VCaP (cell line): ENCODE results near the gene RASAL1.

Experiments
- H3K27ac ChIP-seq: fragments of 450-650 bp; 2 replicates; pipeline ENCODE4 v1.5.1; 2017
- TF ChIP-seq, protein P1 (sequence below): fragments of 450-650 bp; conservative IDR thresholded peaks from 2 replicates; pipeline ENCODE4 v1.5.1; 2017; ENCODE audit warnings: mild to moderate bottlenecking, moderate library complexity

RASAL1 gene

DNA sequence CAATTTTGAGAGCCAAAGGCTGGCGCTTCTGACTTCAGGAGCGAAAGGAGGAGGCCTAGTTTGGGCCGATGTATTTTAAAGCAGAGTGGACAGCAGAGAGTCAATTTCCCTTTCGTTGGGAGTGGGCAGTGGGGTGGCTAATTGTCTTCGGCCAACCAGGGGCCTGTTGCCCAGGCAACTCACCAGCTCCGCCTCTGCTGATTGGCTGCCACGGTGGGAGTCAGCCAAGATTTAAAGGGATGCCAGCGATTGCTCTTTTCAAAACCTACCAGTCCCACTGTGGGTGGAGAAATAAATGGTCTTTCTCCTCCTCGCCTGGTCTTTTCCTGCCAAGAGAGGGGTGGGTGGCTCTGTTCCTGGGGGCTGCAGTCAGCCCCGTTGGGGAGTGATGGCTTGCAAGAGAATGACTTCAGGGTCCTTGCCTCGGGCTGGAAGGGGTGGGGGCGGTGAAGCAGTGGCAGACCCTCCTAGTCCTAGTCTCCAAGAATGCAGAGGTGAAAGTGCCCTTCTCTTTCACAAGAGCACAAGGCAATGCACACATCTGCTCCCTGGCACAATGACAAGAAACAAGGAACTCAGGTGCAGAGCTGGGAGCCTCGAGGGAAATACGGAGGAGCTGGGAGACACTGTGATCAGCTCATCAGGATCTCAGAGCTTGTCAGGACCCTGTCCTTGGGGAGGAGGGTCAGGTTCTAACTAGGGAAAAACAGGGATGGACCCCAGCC, 37.7 kb downstream of the RASAL1 start:
- TF ChIP-seq, protein P1, sequence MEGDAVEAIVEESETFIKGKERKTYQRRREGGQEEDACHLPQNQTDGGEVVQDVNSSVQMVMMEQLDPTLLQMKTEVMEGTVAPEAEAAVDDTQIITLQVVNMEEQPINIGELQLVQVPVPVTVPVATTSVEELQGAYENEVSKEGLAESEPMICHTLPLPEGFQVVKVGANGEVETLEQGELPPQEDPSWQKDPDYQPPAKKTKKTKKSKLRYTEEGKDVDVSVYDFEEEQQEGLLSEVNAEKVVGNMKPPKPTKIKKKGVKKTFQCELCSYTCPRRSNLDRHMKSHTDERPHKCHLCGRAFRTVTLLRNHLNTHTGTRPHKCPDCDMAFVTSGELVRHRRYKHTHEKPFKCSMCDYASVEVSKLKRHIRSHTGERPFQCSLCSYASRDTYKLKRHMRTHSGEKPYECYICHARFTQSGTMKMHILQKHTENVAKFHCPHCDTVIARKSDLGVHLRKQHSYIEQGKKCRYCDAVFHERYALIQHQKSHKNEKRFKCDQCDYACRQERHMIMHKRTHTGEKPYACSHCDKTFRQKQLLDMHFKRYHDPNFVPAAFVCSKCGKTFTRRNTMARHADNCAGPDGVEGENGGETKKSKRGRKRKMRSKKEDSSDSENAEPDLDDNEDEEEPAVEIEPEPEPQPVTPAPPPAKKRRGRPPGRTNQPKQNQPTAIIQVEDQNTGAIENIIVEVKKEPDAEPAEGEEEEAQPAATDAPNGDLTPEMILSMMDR = no peak
- H3K27ac ChIP-seq = peak overlapping the region; percentile 83

DNA sequence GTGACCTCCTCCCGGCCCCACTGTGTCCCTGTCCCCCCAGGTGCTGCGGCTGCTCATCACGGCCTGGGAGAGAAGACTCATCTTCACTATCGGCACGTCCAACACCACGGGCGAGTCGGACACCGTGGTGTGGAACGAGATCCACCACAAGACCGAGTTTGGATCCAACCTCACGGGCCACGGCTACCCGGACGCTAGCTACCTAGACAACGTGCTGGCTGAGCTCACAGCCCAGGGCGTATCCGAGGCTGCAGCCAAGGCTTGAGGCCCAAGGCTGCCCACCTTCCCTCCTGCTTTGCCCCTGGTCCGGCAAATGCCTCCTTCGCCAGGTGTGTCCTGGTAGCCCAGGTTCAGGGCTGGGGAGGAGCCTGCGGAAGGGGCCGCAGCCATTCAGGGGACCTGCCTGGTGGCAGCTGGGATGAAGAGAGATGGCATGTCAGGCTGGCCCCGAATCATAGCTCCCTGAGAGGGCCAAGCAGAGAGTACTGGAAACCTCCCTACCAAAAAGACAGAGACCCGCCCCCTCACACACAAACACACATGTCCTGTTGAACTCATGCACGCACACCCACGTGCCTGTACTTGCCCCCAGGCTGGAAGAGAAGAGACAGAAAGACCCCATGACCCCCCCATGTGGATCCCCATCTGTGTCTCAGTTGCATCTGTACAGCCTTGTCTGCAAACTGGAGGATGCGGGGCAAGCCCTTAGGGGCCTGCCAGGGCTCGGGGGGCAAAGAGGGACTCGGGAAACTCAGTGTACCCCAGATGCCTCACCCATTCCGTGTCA, 38.7 kb downstream of the RASAL1 start:
- TF ChIP-seq, protein P1 = no peak
- no peak overlapping the region for H3K27ac ChIP-seq

DNA sequence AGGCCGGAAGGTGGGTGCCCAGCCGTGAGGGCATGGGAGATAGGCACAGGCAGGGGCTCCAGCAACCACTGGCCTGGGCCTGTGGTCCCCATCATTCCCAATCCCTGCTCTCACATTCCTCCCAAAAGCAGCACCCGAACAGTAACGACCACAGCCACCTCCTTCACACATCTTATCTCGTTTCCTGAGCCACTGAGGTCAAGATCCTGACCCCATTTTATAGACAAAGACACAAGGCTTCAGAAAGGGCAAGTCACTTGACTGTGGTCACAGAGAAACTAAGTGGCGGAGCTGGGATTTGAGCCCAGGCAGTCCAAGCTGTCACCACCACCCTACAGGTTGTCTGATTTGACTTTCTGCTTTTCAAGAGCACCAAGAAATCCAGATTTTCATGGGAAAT, 40.2 kb downstream of the RASAL1 start:
- TF ChIP-seq, protein P1 = no peak

DNA sequence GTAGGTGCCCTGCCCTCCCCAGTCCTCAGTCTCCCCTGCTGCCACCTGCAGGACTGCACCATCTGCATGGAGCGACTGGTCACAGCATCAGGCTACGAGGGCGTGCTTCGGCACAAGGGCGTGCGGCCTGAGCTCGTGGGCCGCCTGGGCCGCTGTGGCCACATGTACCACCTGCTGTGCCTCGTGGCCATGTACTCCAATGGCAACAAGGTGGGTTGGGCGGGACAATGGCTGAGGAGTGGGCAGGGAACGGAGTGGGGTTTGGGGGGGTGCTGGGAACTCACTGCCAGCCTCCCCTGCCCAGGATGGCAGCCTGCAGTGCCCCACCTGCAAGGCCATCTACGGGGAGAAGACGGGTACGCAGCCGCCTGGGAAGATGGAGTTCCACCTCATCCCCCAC, 40.8 kb downstream of the RASAL1 start:
- TF ChIP-seq, protein P1 = no peak
- no peak overlapping the region for H3K27ac ChIP-seq

More for the DNA sequence above, 40.2 kb downstream of the RASAL1 start:
- H3K27ac ChIP-seq = no peak overlapping the region

DNA sequence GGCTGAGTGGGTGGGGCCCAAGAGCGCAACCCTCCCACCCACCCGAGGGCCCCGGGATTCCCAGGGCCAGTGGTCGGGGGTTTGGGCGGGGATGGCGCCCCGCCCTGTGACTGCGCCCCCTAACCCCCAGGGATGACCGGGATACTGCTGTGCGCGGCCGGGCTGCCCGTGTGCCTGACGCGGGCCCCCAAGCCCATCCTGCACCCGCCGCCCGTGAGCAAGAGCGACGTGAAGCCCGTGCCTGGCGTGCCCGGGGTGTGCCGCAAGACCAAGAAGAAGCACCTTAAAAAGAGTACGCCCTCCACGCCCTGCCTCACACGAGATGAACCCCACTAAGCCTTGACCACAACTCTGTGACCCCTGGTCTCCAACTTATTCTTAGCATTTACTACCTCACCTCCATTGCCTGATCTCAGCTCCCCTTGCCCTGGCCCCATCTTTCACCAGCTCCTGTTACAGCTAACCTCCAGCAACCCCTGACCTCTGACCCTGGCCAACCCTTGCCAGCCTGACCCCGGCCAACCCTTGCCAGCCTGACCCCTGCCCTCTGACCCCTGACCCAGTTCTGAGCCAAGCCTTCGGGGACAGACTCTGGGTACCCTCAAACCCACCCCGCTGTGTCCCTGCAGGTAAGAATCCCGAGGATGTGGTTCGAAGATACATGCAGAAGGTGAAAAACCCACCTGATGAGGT, 42.0 kb downstream of the RASAL1 start:
- TF ChIP-seq, protein P1 = no peak
- no peak overlapping the region for H3K27ac ChIP-seq

DNA sequence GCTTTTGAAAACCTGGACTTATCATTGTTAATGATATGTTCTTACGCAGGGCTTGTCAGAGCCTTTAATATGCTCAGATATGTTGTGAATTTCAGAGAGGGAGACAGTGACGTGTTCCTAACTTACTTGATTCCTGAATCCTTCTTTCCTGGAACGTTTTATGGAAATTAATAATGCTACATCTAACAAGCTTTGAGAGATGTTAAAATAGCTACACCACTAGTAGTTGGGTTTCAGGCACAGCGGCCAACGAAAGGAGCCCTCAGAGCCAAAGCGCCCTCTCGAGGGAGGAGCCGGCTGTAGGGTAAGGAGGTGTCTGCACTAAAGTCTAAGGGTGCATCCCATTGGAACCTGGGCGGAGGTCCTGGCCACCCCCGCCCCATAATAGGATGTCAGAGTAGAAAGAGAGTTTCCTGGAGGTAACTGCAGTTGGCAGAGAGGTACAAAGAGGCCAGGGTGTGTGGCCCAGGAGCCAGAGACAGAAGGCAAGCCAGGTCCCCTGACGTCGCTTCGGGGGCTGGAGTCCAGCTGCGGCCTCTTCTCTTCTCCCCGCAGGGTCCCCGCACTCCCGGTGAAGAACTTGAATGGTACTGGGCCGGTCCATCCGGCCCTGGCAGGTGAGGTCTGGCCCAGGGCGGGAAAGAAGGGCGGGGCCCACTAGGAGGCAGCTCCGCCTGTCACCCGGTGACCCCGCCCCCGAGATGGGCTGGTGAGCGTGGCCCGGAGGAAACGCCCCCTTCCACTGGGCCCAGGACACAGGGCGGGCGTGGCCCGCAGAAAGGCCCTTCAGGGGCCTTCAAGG, 42.8 kb downstream of the RASAL1 start:
- H3K27ac ChIP-seq = no peak overlapping the region
- TF ChIP-seq, protein P1 = no peak
